PFSK-1 (cell line): ENCODE results near the gene PPM1H.

ENCODE experiments used
- FOXP2 ChIP-seq: optimal IDR thresholded peaks from 2 replicates; pipeline ENCODE3; 2011; ENCODE audit warnings: borderline replicate concordance, control low read depth, inconsistent platforms; ENCODE audit not compliant: insufficient read depth; ENCODE audit errors: extremely low read length, extremely low read depth
- POLR2AphosphoS5 ChIP-seq: IDR thresholded peaks from 2 replicates; pipeline ENCODE4 v1.6.1; 2012; ENCODE audit warnings: low read depth, mild to moderate bottlenecking, control low read depth, low read length, moderate library complexity
- REST ChIP-seq, 2 experiments: IDR thresholded peaks; 2 replicates each; pipeline versions ENCODE4 v1.6.1 to v1.8.0; 2011 to 2012; ENCODE audit warnings: low read depth in 2 of 2, low read length in 2 of 2, control low read depth in 1 of 2, inconsistent platforms in 1 of 2, mild to moderate bottlenecking in 1 of 2, moderate library complexity in 1 of 2; ENCODE audit not compliant: insufficient read depth in 1 of 2
- SIN3A ChIP-seq: IDR thresholded peaks from 2 replicates; pipeline ENCODE4 v1.6.1; 2012; ENCODE audit warnings: mild to moderate bottlenecking, low read length, moderate library complexity, borderline replicate concordance; ENCODE audit not compliant: insufficient read depth
- TAF1 ChIP-seq: IDR thresholded peaks from 2 replicates; pipeline ENCODE4 v1.6.1; 2012; ENCODE audit warnings: low read length, control low read depth, borderline replicate concordance; ENCODE audit not compliant: insufficient read depth

PPM1H gene

GRCh38 chr12:62784576-62784975 lies 150.4 kb downstream of the PPM1H start:
- no peak for TF ChIP-seq POLR2AphosphoS5
- TF ChIP-seq REST (IDR thresholded peaks at IDR 0.05; ENCODE audit: insufficient read depth in 1 of 2, low read depth in 2 of 2, low read length in 2 of 2), result no peak
- TF ChIP-seq SIN3A, result no peak
- no peak for TF ChIP-seq FOXP2

GRCh38 chr12:62783881-62784280 lies 151.1 kb downstream of the PPM1H start:
- TF ChIP-seq SIN3A (no peak), TAF1 (no peak), REST (IDR thresholded peaks at IDR 0.05; ENCODE audit: insufficient read depth in 1 of 2, low read depth in 2 of 2, low read length in 2 of 2) (no peak), POLR2AphosphoS5 (no peak), FOXP2 (no peak)

- TF ChIP-seq FOXP2, result no peak
- TF ChIP-seq REST (IDR thresholded peaks at IDR 0.05; ENCODE audit: insufficient read depth in 1 of 2, low read depth in 2 of 2, low read length in 2 of 2), result no peak
- TF ChIP-seq TAF1, result no peak
- TF ChIP-seq POLR2AphosphoS5, result no peak
- TF ChIP-seq SIN3A, result no peak
Observed at GRCh38 chr12:62781136-62781880, 153.6 kb downstream of the PPM1H start.

GRCh38 chr12:62779488-62779887 lies 155.5 kb downstream of the PPM1H start:
- TF ChIP-seq POLR2AphosphoS5, result no peak
- TF ChIP-seq SIN3A, result no peak
- TF ChIP-seq REST (IDR thresholded peaks at IDR 0.05; ENCODE audit: insufficient read depth in 1 of 2, low read depth in 2 of 2, low read length in 2 of 2), result no peak
- TF ChIP-seq FOXP2, result no peak
- TF ChIP-seq TAF1, result no peak

GRCh38 chr12:62778187-62778586 lies 156.8 kb downstream of the PPM1H start:
- TF ChIP-seq TAF1 (no peak), SIN3A (no peak), FOXP2 (no peak), POLR2AphosphoS5 (no peak), REST (IDR thresholded peaks at IDR 0.05; ENCODE audit: insufficient read depth in 1 of 2, low read depth in 2 of 2, low read length in 2 of 2) (no peak)
